WERI-Rb-1 (cell line): ENCODE measurements around the gene DHRS7B.
"Not testable (repeated sequence)": the region's sequence is repeated elsewhere in the genome, so short reads cannot be mapped to it uniquely, and the experiment has no call there.

Experiments
- DNase-seq: peaks from one replicate; pipeline ENCODE4 v3.0.0-alpha.2; 2020
- H3K27ac ChIP-seq: fragments of 250-450 bp; sonication (Bioruptor Pico); 2 replicates; pipeline ENCODE4 v1.5.1; 2020; ENCODE audit warnings: mild to moderate bottlenecking, moderate library complexity
- H3K27me3 ChIP-seq: fragments of 250-450 bp; sonication (Bioruptor Pico); 2 replicates; pipeline ENCODE4 v1.5.1; 2021; ENCODE audit warnings: mild to moderate bottlenecking, low read depth, moderate library complexity; ENCODE audit not compliant: insufficient read depth, severe bottlenecking
- H3K36me3 ChIP-seq: fragments of 250-450 bp; sonication (Bioruptor Pico); 2 replicates; pipeline ENCODE4 v1.5.1; 2020; ENCODE audit warnings: mild to moderate bottlenecking, moderate library complexity
- H3K4me3 ChIP-seq: 2 replicates; pipeline ENCODE4 v1.5.1; 2011; ENCODE audit warnings: low read depth, mild to moderate bottlenecking, control low read depth, low read length
- H3K9me3 ChIP-seq: fragments of 250-450 bp; sonication (Bioruptor Pico); 2 replicates; pipeline ENCODE4 v1.5.1; 2021; ENCODE audit warnings: mild to moderate bottlenecking, moderate library complexity; ENCODE audit not compliant: severe bottlenecking
- TF ChIP-seq, protein P1 (sequence below): IDR thresholded peaks from 2 replicates; pipeline ENCODE4 v1.5.1; 2011; ENCODE audit warnings: low read depth, mild to moderate bottlenecking, control low read depth, inconsistent platforms, low read length

DHRS7B gene

DNA sequence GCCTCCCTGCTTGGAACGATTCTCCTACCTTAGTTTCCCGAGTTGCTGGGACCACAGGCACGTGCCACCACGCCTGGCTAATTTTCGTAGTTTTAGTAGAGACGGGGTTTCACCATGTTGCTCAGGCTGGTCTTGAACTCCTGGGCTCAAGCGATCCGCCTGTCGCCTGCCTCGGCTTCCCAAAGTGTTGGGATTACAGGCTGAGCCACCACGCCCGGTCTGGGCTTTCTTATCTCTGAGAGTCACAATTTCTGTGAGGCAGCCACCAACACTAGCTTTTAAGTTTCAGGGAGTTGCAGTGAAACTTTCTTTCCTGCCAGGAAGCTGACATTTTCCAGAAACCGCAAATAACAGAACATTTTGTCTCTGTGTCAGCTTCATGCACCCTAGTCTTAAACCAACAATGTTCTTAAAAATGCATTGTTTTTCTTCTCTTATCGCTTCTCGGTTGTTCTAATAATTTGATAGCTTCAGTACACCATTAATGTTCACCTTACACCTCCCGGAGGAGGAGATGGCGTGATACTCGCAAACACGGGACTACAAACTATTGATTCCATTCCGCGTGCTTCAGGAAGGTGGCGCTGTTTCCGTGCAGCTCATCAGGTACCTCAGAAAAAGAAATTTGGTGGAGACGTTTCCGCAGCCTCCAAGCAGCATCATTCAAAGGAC, 7.4 kb upstream of the DHRS7B start:
- H3K4me3 ChIP-seq: no peak overlapping the region
- H3K9me3 ChIP-seq: no peaks in the 10 kb centered on the region
- TF ChIP-seq, protein P1, sequence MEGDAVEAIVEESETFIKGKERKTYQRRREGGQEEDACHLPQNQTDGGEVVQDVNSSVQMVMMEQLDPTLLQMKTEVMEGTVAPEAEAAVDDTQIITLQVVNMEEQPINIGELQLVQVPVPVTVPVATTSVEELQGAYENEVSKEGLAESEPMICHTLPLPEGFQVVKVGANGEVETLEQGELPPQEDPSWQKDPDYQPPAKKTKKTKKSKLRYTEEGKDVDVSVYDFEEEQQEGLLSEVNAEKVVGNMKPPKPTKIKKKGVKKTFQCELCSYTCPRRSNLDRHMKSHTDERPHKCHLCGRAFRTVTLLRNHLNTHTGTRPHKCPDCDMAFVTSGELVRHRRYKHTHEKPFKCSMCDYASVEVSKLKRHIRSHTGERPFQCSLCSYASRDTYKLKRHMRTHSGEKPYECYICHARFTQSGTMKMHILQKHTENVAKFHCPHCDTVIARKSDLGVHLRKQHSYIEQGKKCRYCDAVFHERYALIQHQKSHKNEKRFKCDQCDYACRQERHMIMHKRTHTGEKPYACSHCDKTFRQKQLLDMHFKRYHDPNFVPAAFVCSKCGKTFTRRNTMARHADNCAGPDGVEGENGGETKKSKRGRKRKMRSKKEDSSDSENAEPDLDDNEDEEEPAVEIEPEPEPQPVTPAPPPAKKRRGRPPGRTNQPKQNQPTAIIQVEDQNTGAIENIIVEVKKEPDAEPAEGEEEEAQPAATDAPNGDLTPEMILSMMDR: peak; percentile 84
- peaks cover 2% of the 10 kb centered on the region for H3K27me3 ChIP-seq
- peak; percentile 53 for DNase-seq
- no peaks in the 10 kb centered on the region for H3K36me3 ChIP-seq
- no peak overlapping the region for H3K27ac ChIP-seq

DNA sequence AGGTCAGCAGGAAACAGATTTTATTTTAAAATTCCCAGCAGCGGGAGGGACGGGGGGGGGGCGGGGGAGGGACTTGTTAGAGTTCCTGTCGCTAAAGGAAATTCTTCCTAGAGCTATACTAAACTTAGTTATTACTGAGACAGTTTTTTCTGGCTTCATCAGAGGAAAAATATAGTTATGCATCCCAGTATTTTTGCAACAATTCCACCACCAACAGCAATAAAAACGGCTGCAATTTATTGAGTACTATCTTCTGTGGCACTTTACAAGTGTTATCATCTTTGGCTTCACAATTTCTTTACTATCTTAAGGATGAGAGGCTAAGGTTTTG, 6.9 kb upstream of the DHRS7B start:
- TF ChIP-seq, protein P1: no peak
- peaks cover 2% of the 10 kb centered on the region for H3K27me3 ChIP-seq
- no peak overlapping the region for H3K27ac ChIP-seq

DNA sequence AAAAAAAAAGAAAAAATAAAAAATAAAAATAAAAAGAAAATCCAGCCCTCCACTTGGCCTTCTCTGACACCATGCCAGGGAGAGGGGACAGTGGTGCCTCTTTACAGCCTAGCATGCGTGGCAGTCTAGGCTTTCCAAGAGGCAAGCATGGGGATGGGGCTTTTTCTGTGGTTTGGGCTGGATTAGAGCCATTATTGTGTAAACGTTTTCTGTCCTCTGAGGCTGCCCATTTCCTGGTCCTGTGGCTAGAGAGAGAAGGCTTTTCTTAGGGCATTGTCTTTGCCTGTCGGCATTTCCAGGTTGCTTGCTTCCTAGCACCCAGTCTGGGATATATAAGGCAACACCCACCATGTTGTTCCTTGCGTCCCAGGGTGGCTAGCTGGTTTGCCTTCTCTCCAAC, 2.7 kb upstream of the DHRS7B start:
- no peaks in the 10 kb centered on the region for H3K36me3 ChIP-seq
- no peak overlapping the region for H3K27ac ChIP-seq
- TF ChIP-seq, protein P1: no peak
- no peak overlapping the region for H3K4me3 ChIP-seq
- DNase-seq: no peak
- no peaks in the 10 kb centered on the region for H3K9me3 ChIP-seq
- peaks cover 2% of the 10 kb centered on the region for H3K27me3 ChIP-seq

More for the DNA sequence above, 6.9 kb upstream of the DHRS7B start:
- Histone ChIP-seq H3K36me3 (no peaks in the 10 kb centered on the region), H3K9me3 (no peaks in the 10 kb centered on the region), H3K4me3 (no peak overlapping the region)
- DNase-seq: no peak

DNA sequence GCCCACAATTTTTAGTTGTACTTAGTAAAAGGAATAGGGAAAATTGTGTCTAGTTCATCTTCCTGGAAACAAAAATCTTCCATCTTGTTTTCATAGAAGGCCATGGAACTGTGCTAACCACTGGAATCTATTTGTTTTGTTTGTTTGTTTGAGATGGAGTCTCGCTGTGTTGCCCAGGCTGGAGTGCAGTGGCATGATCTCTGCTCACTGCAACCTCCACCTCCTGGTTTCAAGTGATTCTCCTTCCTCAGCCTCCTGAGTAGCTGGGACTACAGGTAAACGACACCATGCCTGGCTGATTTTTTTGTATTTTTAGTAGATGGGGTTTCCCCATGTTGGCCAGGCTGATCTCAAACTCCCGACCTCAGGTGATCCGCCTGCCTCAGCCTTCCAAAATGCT, 2.2 kb upstream of the DHRS7B start:
- H3K27me3 ChIP-seq, H3K27ac ChIP-seq, H3K36me3 ChIP-seq, H3K4me3 ChIP-seq, H3K9me3 ChIP-seq, DNase-seq: not testable (repeated sequence)

DNA sequence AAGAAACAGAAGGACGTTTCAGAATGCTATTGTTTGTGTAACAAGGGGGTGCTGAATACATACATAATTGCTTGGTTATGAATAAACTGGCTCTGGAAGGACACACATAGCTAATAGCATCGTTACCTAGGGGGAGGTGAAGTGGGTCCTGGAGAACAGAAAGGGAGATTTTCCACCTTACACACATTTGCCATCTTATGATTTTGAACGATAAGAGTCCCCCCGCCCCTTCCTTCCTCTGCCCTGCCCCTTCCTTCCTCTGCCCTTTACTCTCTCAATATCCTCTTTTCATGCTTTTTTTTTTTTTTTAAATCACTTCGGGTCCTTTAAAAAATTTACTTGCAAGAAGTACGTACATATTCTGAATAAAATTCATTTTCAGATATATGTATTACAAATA, 902 bp upstream of the DHRS7B start:
- Histone ChIP-seq H3K27me3 (no peaks in the 10 kb centered on the region), H3K9me3 (no peaks in the 10 kb centered on the region), H3K4me3 (no peak overlapping the region), H3K36me3 (no peaks in the 10 kb centered on the region), H3K27ac (no peak overlapping the region)
- TF ChIP-seq, protein P1: no peak
- DNase-seq: no peak

DNA sequence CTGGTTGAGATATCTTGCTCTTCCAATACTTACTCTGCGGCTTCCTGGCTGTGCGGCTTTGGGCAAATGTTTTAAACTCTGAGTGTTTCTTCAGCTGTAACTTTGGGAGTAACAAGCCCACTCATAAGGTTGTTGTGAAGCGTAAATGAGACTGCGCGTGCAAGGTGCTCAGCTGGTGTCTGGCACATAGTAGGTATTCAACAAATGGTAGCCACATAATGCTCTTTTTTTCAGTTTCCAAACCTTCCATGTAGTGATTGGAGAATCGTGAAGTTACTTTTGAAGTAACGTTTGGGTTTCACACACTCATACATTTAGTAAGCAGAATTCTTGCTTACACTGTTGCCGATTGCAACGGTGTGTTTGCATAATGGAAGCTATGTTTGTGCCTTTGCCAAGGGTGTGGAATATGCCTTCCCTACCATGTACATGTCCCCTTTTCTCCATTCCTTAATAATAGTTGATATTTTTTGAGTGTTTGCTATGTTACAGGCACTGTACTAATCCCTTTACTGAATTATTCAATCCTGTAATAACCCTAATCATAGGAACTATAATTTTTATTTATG, 829 bp downstream of the DHRS7B start:
- TF ChIP-seq, protein P1: no peak
- DNase-seq: no peak

More for the DNA sequence above, 829 bp downstream of the DHRS7B start:
- Histone ChIP-seq H3K27ac (peak overlapping the region; percentile 77), H3K27me3 (no peaks in the 10 kb centered on the region), H3K4me3 (peak overlapping the region; percentile 78), H3K9me3 (no peaks in the 10 kb centered on the region), H3K36me3 (no peaks in the 10 kb centered on the region)
